HL-60 (cell line): Measurements from ENCODE around the gene STAT5B.

Source experiments
- GABPA ChIP-seq: IDR thresholded peaks from 2 replicates; pipeline ENCODE4 v1.6.1; 2012; ENCODE audit warnings: low read depth
- POLR2AphosphoS5 ChIP-seq: IDR thresholded peaks from 2 replicates; pipeline ENCODE4 v1.6.1; 2012; ENCODE audit warnings: low read depth
- TF ChIP-seq, protein P1 (sequence below): IDR thresholded peaks from one replicate; pipeline ENCODE4 v1.5.1; 2011; ENCODE audit warnings: low read length, control low read depth, inconsistent platforms; ENCODE audit not compliant: insufficient read depth
- TF ChIP-seq, protein P2 (sequence below): IDR thresholded peaks from 2 replicates; pipeline ENCODE4 v1.6.1; 2012; ENCODE audit warnings: low read depth; ENCODE audit not compliant: insufficient replicate concordance

DNA sequence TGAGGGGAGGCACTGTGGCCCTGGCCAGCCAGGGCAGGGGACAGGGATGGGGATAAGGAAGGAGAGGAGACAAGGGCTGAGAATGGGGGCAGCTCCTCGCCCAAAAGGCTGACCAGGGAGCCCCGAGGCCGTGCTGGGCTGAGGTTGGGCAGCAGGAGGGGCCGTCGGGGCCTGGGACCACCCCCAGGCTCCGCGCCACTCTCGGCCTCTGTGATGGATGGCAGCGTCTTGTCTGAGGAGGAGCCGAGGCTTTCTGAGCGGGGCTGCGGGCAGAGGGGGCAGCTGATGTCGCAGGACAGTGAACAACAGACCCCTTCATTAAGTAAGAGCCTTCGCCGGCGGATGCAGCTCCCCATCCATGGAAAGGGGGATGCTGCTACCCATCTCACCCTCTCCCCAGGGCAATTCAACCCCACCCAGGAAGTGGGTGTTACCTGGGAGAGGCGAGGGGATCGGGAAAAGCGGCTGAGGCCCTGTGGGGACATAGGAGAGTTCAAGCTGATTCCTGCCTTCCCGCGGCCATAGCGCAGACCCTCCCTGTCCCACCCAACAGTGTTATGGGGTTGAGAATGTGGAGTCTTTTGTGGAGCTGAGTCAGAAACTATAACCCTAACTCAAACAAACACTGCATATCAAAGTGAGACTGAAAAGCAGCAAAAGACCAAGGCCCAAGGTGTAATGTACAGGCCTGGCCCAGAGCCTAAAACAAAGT lies 112.3 kb downstream of the STAT5B start:
- TF ChIP-seq, protein P1, sequence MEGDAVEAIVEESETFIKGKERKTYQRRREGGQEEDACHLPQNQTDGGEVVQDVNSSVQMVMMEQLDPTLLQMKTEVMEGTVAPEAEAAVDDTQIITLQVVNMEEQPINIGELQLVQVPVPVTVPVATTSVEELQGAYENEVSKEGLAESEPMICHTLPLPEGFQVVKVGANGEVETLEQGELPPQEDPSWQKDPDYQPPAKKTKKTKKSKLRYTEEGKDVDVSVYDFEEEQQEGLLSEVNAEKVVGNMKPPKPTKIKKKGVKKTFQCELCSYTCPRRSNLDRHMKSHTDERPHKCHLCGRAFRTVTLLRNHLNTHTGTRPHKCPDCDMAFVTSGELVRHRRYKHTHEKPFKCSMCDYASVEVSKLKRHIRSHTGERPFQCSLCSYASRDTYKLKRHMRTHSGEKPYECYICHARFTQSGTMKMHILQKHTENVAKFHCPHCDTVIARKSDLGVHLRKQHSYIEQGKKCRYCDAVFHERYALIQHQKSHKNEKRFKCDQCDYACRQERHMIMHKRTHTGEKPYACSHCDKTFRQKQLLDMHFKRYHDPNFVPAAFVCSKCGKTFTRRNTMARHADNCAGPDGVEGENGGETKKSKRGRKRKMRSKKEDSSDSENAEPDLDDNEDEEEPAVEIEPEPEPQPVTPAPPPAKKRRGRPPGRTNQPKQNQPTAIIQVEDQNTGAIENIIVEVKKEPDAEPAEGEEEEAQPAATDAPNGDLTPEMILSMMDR: no peak
- TF ChIP-seq, protein P2, sequence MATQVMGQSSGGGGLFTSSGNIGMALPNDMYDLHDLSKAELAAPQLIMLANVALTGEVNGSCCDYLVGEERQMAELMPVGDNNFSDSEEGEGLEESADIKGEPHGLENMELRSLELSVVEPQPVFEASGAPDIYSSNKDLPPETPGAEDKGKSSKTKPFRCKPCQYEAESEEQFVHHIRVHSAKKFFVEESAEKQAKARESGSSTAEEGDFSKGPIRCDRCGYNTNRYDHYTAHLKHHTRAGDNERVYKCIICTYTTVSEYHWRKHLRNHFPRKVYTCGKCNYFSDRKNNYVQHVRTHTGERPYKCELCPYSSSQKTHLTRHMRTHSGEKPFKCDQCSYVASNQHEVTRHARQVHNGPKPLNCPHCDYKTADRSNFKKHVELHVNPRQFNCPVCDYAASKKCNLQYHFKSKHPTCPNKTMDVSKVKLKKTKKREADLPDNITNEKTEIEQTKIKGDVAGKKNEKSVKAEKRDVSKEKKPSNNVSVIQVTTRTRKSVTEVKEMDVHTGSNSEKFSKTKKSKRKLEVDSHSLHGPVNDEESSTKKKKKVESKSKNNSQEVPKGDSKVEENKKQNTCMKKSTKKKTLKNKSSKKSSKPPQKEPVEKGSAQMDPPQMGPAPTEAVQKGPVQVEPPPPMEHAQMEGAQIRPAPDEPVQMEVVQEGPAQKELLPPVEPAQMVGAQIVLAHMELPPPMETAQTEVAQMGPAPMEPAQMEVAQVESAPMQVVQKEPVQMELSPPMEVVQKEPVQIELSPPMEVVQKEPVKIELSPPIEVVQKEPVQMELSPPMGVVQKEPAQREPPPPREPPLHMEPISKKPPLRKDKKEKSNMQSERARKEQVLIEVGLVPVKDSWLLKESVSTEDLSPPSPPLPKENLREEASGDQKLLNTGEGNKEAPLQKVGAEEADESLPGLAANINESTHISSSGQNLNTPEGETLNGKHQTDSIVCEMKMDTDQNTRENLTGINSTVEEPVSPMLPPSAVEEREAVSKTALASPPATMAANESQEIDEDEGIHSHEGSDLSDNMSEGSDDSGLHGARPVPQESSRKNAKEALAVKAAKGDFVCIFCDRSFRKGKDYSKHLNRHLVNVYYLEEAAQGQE: no peak
- TF ChIP-seq POLR2AphosphoS5: no peak
- TF ChIP-seq GABPA: no peak
